Activated naive CD4-positive, alpha-beta T cell treated with anti-CD3 and anti-CD28 coated beads for 36 hours (primary cell): ENCODE results near the gene CPNE6. TPM values are rescaled to one million over a fixed set of nuclear protein-coding genes. Genes with fewer than 3 reads are reported as not detected.

ENCODE experiments used
- CTCF ChIA-PET: fragments of 350-600 bp; sonication (Branson Sonifier 250); formaldehyde crosslinking; loops from one replicate; lab custom pipeline; 2021; ENCODE audit warnings: antibody characterized with exemption; lab: Charles Lee
- DNase-seq: peaks from one replicate; pipeline ENCODE4 v3.0.0-alpha.2; 2020
- H3K27ac Mint-ChIP-seq: one replicate; pipeline ENCODE4 v1.8.0; 2021; ENCODE audit warnings: mild to moderate bottlenecking, mixed read lengths
- H3K27me3 Mint-ChIP-seq: one replicate; pipeline ENCODE4 v1.8.0; 2021; ENCODE audit warnings: low read depth, mixed read lengths
- H3K36me3 Mint-ChIP-seq: one replicate; pipeline ENCODE4 v1.8.0; 2021; ENCODE audit warnings: low read depth, mixed read lengths
- H3K4me1 Mint-ChIP-seq: one replicate; pipeline ENCODE4 v1.8.0; 2021; ENCODE audit warnings: low read depth, mixed read lengths
- H3K4me3 Mint-ChIP-seq: one replicate; pipeline ENCODE4 v1.8.0; 2021; ENCODE audit warnings: mild to moderate bottlenecking, moderate library complexity, mixed read lengths
- H3K9me3 Mint-ChIP-seq: one replicate; pipeline ENCODE4 v1.8.0; 2021; ENCODE audit warnings: mixed read lengths
- intact Hi-C: fragments of 100-400 bp; cut with micrococcal nuclease; formaldehyde crosslinking; loops from one replicate; pipeline ENCODE4 v1.15.1; 2023
- total RNA-seq, 2 experiments: library from RNA; stranded (reverse); gene quantifications; one replicate each; pipeline ENCODE4 v1.2.3, GENCODE V29; 2021

The CPNE6 gene
- total RNA-seq, 2 experiments from 2014 or later, result not detected

GRCh38 chr14:24072881-24073877 lies 1.8 kb downstream of the CPNE6 start:
- no peak overlapping the region for H3K27ac Mint-ChIP-seq
- DNase-seq, result no peak
- no peaks in the 10 kb centered on the region for H3K27me3 Mint-ChIP-seq
- intact Hi-C loops, result no loop called here
- no peaks in the 10 kb centered on the region for H3K36me3 Mint-ChIP-seq
- peaks cover 5% of the 10 kb centered on the region for H3K4me1 Mint-ChIP-seq
- no peaks in the 10 kb centered on the region for H3K9me3 Mint-ChIP-seq
- CTCF ChIA-PET, result interaction anchor here (1.1 to 3.3 kb wide), 3 partner anchors 13 to 17 kb away, joined by 3 to 9 read pairs (median 7); no protein-coding TSS in a partner anchor
- H3K4me3 Mint-ChIP-seq, result no peak overlapping the region

GRCh38 chr14:24074625-24075484 lies 3.5 kb downstream of the CPNE6 start:
- intact Hi-C loops, result no loop called here
- H3K27ac Mint-ChIP-seq, result no peak overlapping the region
- CTCF ChIA-PET, result interaction anchor here (0.8 to 3.3 kb wide), 4 partner anchors 15 to 18 kb away, joined by 4 to 10 read pairs (median 6); no protein-coding TSS in a partner anchor
- no peak overlapping the region for H3K4me3 Mint-ChIP-seq
- no peaks in the 10 kb centered on the region for H3K27me3 Mint-ChIP-seq
- no peaks in the 10 kb centered on the region for H3K9me3 Mint-ChIP-seq
- no peak for DNase-seq
- no peaks in the 10 kb centered on the region for H3K36me3 Mint-ChIP-seq
- peaks cover 5% of the 10 kb centered on the region for H3K4me1 Mint-ChIP-seq

GRCh38 chr14:24075485-24076301 lies 4.3 kb downstream of the CPNE6 start:
- H3K9me3 Mint-ChIP-seq, result no peaks in the 10 kb centered on the region
- no peaks in the 10 kb centered on the region for H3K36me3 Mint-ChIP-seq
- no peak overlapping the region for H3K27ac Mint-ChIP-seq
- CTCF ChIA-PET, result interaction anchor here (0.9 to 1.9 kb wide), 3 partner anchors 14 to 17 kb away, joined by 4 to 10 read pairs (median 4); no protein-coding TSS in a partner anchor
- H3K27me3 Mint-ChIP-seq, result no peaks in the 10 kb centered on the region
- no peak for DNase-seq
- peaks cover 12% of the 10 kb centered on the region for H3K4me1 Mint-ChIP-seq
- H3K4me3 Mint-ChIP-seq, result no peak overlapping the region
- intact Hi-C loops, result no loop called here

GRCh38 chr14:24076302-24076601 lies 4.9 kb downstream of the CPNE6 start:
- Mint-ChIP-seq H3K36me3 (no peaks in the 10 kb centered on the region), H3K9me3 (no peaks in the 10 kb centered on the region), H3K4me1 (peaks cover 10% of the 10 kb centered on the region), H3K4me3 (no peak overlapping the region), H3K27ac (no peak overlapping the region), H3K27me3 (no peaks in the 10 kb centered on the region)
- intact Hi-C loops, result no loop called here
- CTCF ChIA-PET, result interaction anchor here (0.9 to 1.9 kb wide), 2 partner anchors 14 to 18 kb away, joined by 4 to 10 read pairs; no protein-coding TSS in a partner anchor
- DNase-seq, result no peak

GRCh38 chr14:24077086-24077485 lies 5.7 kb downstream of the CPNE6 start:
- CTCF ChIA-PET, result interaction anchor here (1.9 kb wide), 1 partner anchor 13 kb away, joined by 10 read pairs; no protein-coding TSS in a partner anchor
- Mint-ChIP-seq H3K4me3 (no peak overlapping the region), H3K27ac (no peak overlapping the region), H3K36me3 (no peaks in the 10 kb centered on the region), H3K9me3 (no peaks in the 10 kb centered on the region), H3K4me1 (peaks cover 14% of the 10 kb centered on the region), H3K27me3 (no peaks in the 10 kb centered on the region)
- no peak for DNase-seq
- intact Hi-C loops, result no loop called here

GRCh38 chr14:24078146-24078545 lies 6.8 kb downstream of the CPNE6 start:
- CTCF ChIA-PET, result interaction anchor here (0.7 kb wide), 1 partner anchor 20 kb away, joined by 3 read pairs; no protein-coding TSS in a partner anchor
- Mint-ChIP-seq H3K27me3 (no peaks in the 10 kb centered on the region), H3K9me3 (no peaks in the 10 kb centered on the region), H3K27ac (no peak overlapping the region), H3K36me3 (no peaks in the 10 kb centered on the region), H3K4me1 (peaks cover 15% of the 10 kb centered on the region), H3K4me3 (no peak overlapping the region)
- DNase-seq, result no peak
- intact Hi-C loops, result no loop called here

GRCh38 chr14:24079491-24080141 lies 8.3 kb downstream of the CPNE6 start:
- CTCF ChIA-PET, result interaction anchor here (0.6 to 5.1 kb wide), 8 partner anchors 14 to 229 kb away, joined by 4 to 76 read pairs (median 9); partner anchors contain the start of genes CARMIL3, CIDEB and PCK2
- H3K27me3 Mint-ChIP-seq, result no peaks in the 10 kb centered on the region
- intact Hi-C loops, result no loop called here
- H3K36me3 Mint-ChIP-seq, result no peaks in the 10 kb centered on the region
- peaks cover 15% of the 10 kb centered on the region for H3K4me1 Mint-ChIP-seq
- no peak overlapping the region for H3K4me3 Mint-ChIP-seq
- no peaks in the 10 kb centered on the region for H3K9me3 Mint-ChIP-seq
- no peak for DNase-seq
- no peak overlapping the region for H3K27ac Mint-ChIP-seq

DNA sequence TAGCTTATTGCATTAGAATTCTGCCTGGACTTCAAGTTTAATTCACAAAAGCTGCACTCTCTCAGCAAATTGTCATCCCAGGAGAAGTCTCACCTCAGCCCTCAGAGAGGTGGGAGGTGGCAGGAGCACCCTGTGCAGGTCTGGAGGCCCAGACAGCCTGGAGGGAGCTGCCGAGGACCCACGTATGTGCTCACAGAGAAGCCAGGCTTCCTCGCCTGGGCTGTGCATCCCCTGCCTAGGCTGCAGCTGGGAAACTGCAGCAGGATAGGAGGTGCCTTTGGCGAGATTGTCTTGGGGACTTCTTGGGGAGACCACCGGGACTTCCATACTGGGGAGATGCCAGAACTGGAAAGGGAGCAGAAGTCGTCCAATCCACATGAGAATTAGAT lies 8.8 kb downstream of the CPNE6 start:
- Mint-ChIP-seq H3K36me3 (no peaks in the 10 kb centered on the region), H3K27ac (no peak overlapping the region), H3K27me3 (no peaks in the 10 kb centered on the region), H3K4me1 (peaks cover 15% of the 10 kb centered on the region), H3K4me3 (peak overlapping the region; percentile 74), H3K9me3 (no peaks in the 10 kb centered on the region)
- CTCF ChIA-PET, result interaction anchor here (0.6 to 5.1 kb wide), 9 partner anchors 13 to 520 kb away, joined by 3 to 76 read pairs (median 7); partner anchors contain the start of genes CARMIL3, CIDEB and PCK2
- intact Hi-C loops, result no loop called here
- DNase-seq, result no peak

DNA sequence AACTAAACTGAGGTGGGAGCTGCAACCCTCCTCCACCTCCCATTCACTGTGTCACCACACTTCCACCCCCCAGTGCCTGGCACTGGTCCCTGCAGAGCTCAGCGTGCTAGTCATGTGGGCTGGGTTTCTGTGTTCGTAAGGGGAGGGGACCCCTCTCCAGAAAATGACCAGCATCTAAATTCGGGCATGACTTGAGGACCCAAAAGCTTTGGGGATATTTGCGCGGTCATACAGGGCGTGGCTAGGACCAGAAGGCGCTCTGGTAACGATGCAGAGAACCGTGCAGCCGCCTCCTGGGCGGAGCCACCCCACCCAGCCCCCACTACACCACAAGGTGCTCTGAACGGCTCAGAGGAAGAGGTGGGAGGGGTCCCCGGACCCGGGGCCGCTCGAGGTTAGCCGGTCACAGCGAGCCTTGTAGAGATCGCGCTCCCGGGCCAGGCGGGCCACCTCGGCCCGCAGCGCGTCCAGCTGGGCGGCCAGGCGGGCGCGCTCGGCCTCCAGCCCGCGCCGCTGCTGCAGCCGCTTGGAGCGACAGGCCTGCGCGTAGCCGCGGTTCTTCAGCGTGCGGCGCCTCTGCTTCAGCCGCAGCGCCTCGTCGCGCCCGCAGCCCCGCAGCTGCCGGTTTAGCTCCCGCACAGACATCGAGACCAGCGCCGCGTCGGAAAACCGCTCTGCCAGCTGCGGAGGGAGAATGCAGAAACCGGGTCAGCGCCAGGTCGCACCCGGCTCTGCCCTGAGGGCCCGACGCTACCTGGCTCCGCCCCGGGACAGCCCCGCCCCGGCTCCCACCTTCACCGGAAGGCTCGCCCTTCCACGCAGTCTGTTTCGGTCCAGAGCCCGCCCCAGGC lies 9.8 kb downstream of the CPNE6 start:
- CTCF ChIA-PET, result interaction anchor here (0.6 to 5.1 kb wide), 12 partner anchors 12 to 521 kb away, joined by 3 to 76 read pairs (median 6); partner anchors contain the start of genes CARMIL3, CIDEB and PCK2
- intact Hi-C loops, result loop anchor here (1.0 kb wide), 1 partner anchor 33 kb away; the partner anchor contains the start of genes DCAF11 and NRL
- Mint-ChIP-seq H3K9me3 (no peaks in the 10 kb centered on the region), H3K36me3 (no peaks in the 10 kb centered on the region), H3K27me3 (no peaks in the 10 kb centered on the region), H3K27ac (no peak overlapping the region), H3K4me3 (peak overlapping the region; percentile 74), H3K4me1 (peaks cover 15% of the 10 kb centered on the region)
- DNase-seq, result peak; percentile 74

DNA sequence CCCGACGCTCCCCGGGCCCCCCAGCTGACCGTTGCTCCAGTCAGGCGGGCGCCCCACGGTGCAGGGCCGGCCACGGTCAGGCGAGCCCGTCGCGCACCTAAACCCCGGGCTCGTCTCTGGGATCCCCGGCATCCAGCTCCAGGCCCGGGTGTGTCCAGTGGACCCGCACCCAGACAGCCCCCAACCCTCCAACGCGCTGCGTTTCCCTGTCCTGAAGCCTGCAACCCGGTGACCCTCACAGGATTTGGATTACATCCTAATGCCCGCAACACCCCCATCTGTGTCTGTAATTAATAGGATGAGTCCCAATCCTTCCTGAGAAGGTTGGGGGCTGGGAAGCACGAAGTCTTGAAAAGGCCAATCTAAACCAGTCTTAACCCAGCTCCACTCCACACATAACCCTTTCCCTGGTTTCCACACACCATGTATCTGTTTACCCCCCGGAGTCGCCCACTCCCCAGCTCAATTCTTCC lies 10.4 kb downstream of the CPNE6 start:
- intact Hi-C loops, result loop anchor here (1.0 kb wide), 1 partner anchor 33 kb away; the partner anchor contains the start of genes DCAF11 and NRL
- Mint-ChIP-seq H3K27ac (no peak overlapping the region), H3K27me3 (no peaks in the 10 kb centered on the region), H3K4me1 (peaks cover 15% of the 10 kb centered on the region), H3K4me3 (peak overlapping the region; percentile 71), H3K36me3 (no peaks in the 10 kb centered on the region), H3K9me3 (no peaks in the 10 kb centered on the region)
- CTCF ChIA-PET, result interaction anchor here (0.6 to 5.1 kb wide), 8 partner anchors 12 to 522 kb away, joined by 3 to 76 read pairs (median 8); partner anchors contain the start of genes CARMIL3 and PCK2
- DNase-seq, result no peak
